ENCODE measurements around the gene STX1B.

GRCh38 chr16:31043898-31044481 is 33.6 kb upstream of the STX1B start:
- TF ChIP-seq, protein P1, sequence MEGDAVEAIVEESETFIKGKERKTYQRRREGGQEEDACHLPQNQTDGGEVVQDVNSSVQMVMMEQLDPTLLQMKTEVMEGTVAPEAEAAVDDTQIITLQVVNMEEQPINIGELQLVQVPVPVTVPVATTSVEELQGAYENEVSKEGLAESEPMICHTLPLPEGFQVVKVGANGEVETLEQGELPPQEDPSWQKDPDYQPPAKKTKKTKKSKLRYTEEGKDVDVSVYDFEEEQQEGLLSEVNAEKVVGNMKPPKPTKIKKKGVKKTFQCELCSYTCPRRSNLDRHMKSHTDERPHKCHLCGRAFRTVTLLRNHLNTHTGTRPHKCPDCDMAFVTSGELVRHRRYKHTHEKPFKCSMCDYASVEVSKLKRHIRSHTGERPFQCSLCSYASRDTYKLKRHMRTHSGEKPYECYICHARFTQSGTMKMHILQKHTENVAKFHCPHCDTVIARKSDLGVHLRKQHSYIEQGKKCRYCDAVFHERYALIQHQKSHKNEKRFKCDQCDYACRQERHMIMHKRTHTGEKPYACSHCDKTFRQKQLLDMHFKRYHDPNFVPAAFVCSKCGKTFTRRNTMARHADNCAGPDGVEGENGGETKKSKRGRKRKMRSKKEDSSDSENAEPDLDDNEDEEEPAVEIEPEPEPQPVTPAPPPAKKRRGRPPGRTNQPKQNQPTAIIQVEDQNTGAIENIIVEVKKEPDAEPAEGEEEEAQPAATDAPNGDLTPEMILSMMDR (IDR thresholded peaks at IDR 0.05) = no peak
- TF ChIP-seq POLR2A (IDR thresholded peaks at IDR 0.05) = no peak

All from breast epithelium (tissue), 3 donors.